HEK293 (cell line): ENCODE data around the gene FBXL7.

ENCODE experiments used
- CTCF ChIA-PET: fragments of 350-600 bp; formaldehyde crosslinking; extraction: SDS; loops from one replicate; lab custom pipeline; 2021; ENCODE audit warnings: antibody characterized with exemption; lab: Yijun Ruan, JAX
- POLR2A ChIA-PET: fragments of 300-600 bp; formaldehyde crosslinking; extraction: SDS; loops from one replicate; lab custom pipeline; 2020; ENCODE audit warnings: antibody characterized with exemption, inconsistent platforms; lab: Yijun Ruan, JAX
- H3K27ac ChIP-seq: fragments of 200-500 bp; sonication (Bioruptor generic); 2 replicates; pipeline ENCODE4 v1.5.1; 2014; ENCODE audit warnings: low read depth, low read length, control low read depth, inconsistent platforms; ENCODE audit errors: extremely low read depth
- H3K36me3 ChIP-seq, 2 experiments: fragments of 200-500 bp in 1 of 2; sonication (Bioruptor generic) in 1 of 2; 1 replicate in 1 of 2; 2 replicates in 1 of 2; pipeline ENCODE4 v1.5.1; 2014 to 2017; ENCODE audit warnings: inconsistent platforms in 2 of 2, low read length in 2 of 2; ENCODE audit not compliant: control insufficient read depth in 2 of 2, insufficient read depth in 1 of 2
- H3K4me1 ChIP-seq: fragments of 200-500 bp; sonication (Bioruptor generic); 2 replicates; pipeline ENCODE4 v1.5.1; 2014; ENCODE audit warnings: mild to moderate bottlenecking, low read length, inconsistent platforms; ENCODE audit not compliant: control insufficient read depth, insufficient read depth
- H3K4me3 ChIP-seq: 2 replicates; pipeline ENCODE4 v1.5.1; 2011; ENCODE audit warnings: low read depth, mild to moderate bottlenecking, control low read depth, low read length, moderate library complexity
- H3K9me3 ChIP-seq: fragments of 200-500 bp; sonication (Bioruptor generic); 2 replicates; pipeline ENCODE4 v1.5.1; 2014; ENCODE audit warnings: low read depth, low read length, inconsistent platforms; ENCODE audit not compliant: control insufficient read depth, insufficient read depth
- BCL11B ChIP-seq: fragments of 450-650 bp; formaldehyde crosslinking; IDR thresholded peaks from 2 replicates; pipeline ENCODE4 v1.5.1; 2016; ENCODE audit warnings: low read depth, missing biosample characterization, missing genetic modification characterization
- ELK4 ChIP-seq: IDR thresholded peaks from 2 replicates; pipeline ENCODE4 v1.6.1; 2011; ENCODE audit warnings: mild to moderate bottlenecking, low read depth, low read length, borderline replicate concordance
- IKZF3 ChIP-seq: fragments of 450-650 bp; IDR thresholded peaks from 2 replicates; pipeline ENCODE4 v1.5.0; 2018; ENCODE audit warnings: missing biosample characterization, mild to moderate bottlenecking, missing genetic modification characterization, moderate library complexity
- ZBTB10 ChIP-seq: fragments of 450-650 bp; formaldehyde crosslinking; IDR thresholded peaks from 2 replicates; pipeline ENCODE4 v1.5.1; 2016; ENCODE audit warnings: missing biosample characterization, missing genetic modification characterization
- ZEB2 ChIP-seq: fragments of 450-650 bp; formaldehyde crosslinking; IDR thresholded peaks from 2 replicates; pipeline ENCODE4 v1.5.1; 2016; ENCODE audit warnings: missing biosample characterization, missing genetic modification characterization
- ZFHX2 ChIP-seq: fragments of 450-650 bp; formaldehyde crosslinking; conservative IDR thresholded peaks from 2 replicates; pipeline ENCODE4 v1.5.1; 2016; ENCODE audit warnings: missing biosample characterization, missing genetic modification characterization
- ZFP37 ChIP-seq: fragments of 450-650 bp; formaldehyde crosslinking; IDR thresholded peaks from 2 replicates; pipeline ENCODE4 v1.5.1; 2016; ENCODE audit warnings: missing biosample characterization, missing genetic modification characterization
- ZNF146 ChIP-seq: fragments of 450-650 bp; formaldehyde crosslinking; IDR thresholded peaks from 2 replicates; pipeline ENCODE4 v1.5.1; 2016; ENCODE audit warnings: missing biosample characterization, missing genetic modification characterization
- ZNF148 ChIP-seq: fragments of 450-650 bp; formaldehyde crosslinking; IDR thresholded peaks from 2 replicates; pipeline ENCODE4 v1.5.0; 2017; ENCODE audit warnings: missing biosample characterization, missing genetic modification characterization, borderline replicate concordance
- ZNF18 ChIP-seq: fragments of 450-650 bp; formaldehyde crosslinking; IDR thresholded peaks from 2 replicates; pipeline ENCODE4 v1.5.1; 2016; ENCODE audit warnings: missing biosample characterization, missing genetic modification characterization
- ZNF223 ChIP-seq: fragments of 450-650 bp; formaldehyde crosslinking; IDR thresholded peaks from 2 replicates; pipeline ENCODE4 v1.5.1; 2016; ENCODE audit warnings: missing biosample characterization, missing genetic modification characterization
- ZNF248 ChIP-seq: fragments of 450-650 bp; formaldehyde crosslinking; IDR thresholded peaks from 2 replicates; pipeline ENCODE4 v1.5.1; 2017; ENCODE audit warnings: missing biosample characterization, missing genetic modification characterization
- ZNF341 ChIP-seq: fragments of 450-650 bp; formaldehyde crosslinking; IDR thresholded peaks from 2 replicates; pipeline ENCODE4; 2016; ENCODE audit warnings: low read depth, missing biosample characterization, missing genetic modification characterization
- ZNF548 ChIP-seq: fragments of 450-650 bp; formaldehyde crosslinking; IDR thresholded peaks from 2 replicates; pipeline ENCODE4 v1.5.1; 2016; ENCODE audit warnings: missing biosample characterization, missing genetic modification characterization
- ZNF561 ChIP-seq: fragments of 450-650 bp; IDR thresholded peaks from 2 replicates; pipeline ENCODE4 v1.5.1; 2018; ENCODE audit warnings: missing biosample characterization, missing genetic modification characterization, borderline replicate concordance
- ZNF639 ChIP-seq: fragments of 450-650 bp; formaldehyde crosslinking; IDR thresholded peaks from 2 replicates; pipeline ENCODE4 v1.5.1; 2016; ENCODE audit warnings: missing biosample characterization, missing genetic modification characterization
- ZNF776 ChIP-seq: fragments of 450-650 bp; formaldehyde crosslinking; IDR thresholded peaks from 2 replicates; pipeline ENCODE4 v1.5.0; 2017; ENCODE audit warnings: missing biosample characterization, missing genetic modification characterization, borderline replicate concordance
- ZNF792 ChIP-seq: fragments of 450-650 bp; formaldehyde crosslinking; IDR thresholded peaks from 2 replicates; pipeline ENCODE4 v1.5.1; 2016; ENCODE audit warnings: missing biosample characterization, missing genetic modification characterization
- ZSCAN16 ChIP-seq: fragments of 450-650 bp; formaldehyde crosslinking; IDR thresholded peaks from 2 replicates; pipeline ENCODE4 v1.5.1; 2016; ENCODE audit warnings: missing biosample characterization, missing genetic modification characterization

FBXL7 gene

GRCh38 chr5:15776346-15776745 is 276.4 kb downstream of the FBXL7 start (continued):
- TF ChIP-seq ZNF639 (tag by site-specific recombination), result no peak
- TF ChIP-seq ZNF223, result no peak
- TF ChIP-seq ZNF561 (tag by site-specific recombination), result no peak
- TF ChIP-seq ZFHX2 (tag by site-specific recombination), result no peak
- TF ChIP-seq ELK4, result no peak
- TF ChIP-seq ZNF776 (tag by site-specific recombination), result no peak
- no peak for TF ChIP-seq ZNF146 (tag by site-specific recombination)
- TF ChIP-seq ZNF248 (tag by site-specific recombination), result no peak
- no peak for TF ChIP-seq ZSCAN16 (tag by site-specific recombination)
- TF ChIP-seq ZEB2, result no peak
- TF ChIP-seq IKZF3 (tag by site-specific recombination), result no peak
- TF ChIP-seq ZNF341 (tag by site-specific recombination), result no peak
- TF ChIP-seq ZNF148 (tag by site-specific recombination), result no peak

GRCh38 chr5:15783734-15784133 is 283.8 kb downstream of the FBXL7 start:
- H3K36me3 ChIP-seq, result no peaks in the 10 kb centered on the region
- POLR2A ChIA-PET, result no interaction called here
- no peak overlapping the region for H3K4me3 ChIP-seq
- TF ChIP-seq ZFP37 (no peak), BCL11B (tag by site-specific recombination) (no peak), ZNF548 (tag by site-specific recombination) (no peak), ZNF792 (tag by site-specific recombination) (no peak), ZNF18 (tag by site-specific recombination) (no peak), ZBTB10 (tag by site-specific recombination) (no peak)
- CTCF ChIA-PET, result no interaction called here
- no peaks in the 10 kb centered on the region for H3K9me3 ChIP-seq
- H3K27ac ChIP-seq, result no peak overlapping the region
- H3K4me1 ChIP-seq, result no peaks in the 10 kb centered on the region
